ENCODE data around the gene RASA2. TPM values are rescaled to one million over a fixed set of nuclear protein-coding genes. Genes with fewer than 3 reads are reported as not detected.
A peak's percentile ranks its signal among the peaks of the same experiment; 100 is the strongest.

The RASA2 gene
- total and polyA plus RNA-seq, 11 donors: 2.0 to 12.3 (median 3.4) TPM

DNA sequence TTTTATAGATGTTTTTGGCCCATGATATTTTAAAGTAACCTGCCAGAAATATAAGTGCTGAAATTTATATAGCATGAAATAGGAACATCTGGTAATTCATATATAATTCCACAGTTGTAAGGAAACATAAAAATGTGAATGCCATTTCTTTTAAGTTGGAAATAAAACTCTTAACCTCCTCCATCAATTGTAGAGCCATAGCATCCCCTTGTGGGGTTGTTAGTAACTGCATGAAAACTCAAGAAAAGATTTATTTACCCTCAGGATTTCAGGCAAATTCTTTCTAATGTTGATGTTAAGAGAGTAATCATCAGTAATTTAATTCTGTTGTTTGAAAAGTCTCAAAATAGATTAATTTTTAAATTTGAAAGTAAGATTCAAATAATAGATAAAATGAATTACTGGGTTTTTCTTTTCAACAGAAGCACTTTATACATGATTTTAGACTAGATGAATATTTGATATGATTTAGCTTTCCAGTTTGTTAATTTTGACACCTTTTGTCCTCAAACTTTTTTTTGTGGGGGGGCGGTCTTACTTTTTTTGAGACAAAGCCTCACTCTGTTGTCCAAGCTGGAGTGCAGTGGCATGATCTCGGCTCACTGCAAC, 74.7 kb downstream of the RASA2 start:
- TF ChIP-seq CTCF (IDR thresholded peaks at IDR 0.05) (peak; percentile 89 to 100 (median 96)), POLR2A (IDR thresholded peaks at IDR 0.05) (no peak)
- DNase-seq (peak in 2 of 5 donors; percentile 22 to 24), ATAC-seq (peak in 1 of 4 donors; percentile 41)
- H3K9me3 ChIP-seq: no peaks in the 10 kb centered on the region
- peaks cover 0 to 54% (median 32%) of the 10 kb centered on the region in 9 donors for H3K36me3 ChIP-seq
- WGBS, 4 donors: 72 to 79% (median 77%) methylated on average over 2 of the region's 2 CpGs
- intact Hi-C loops (cut with DNase I): loop anchor here (1.0 to 10.0 kb wide), 16 partner anchors 84 to 259 kb away; partner anchors contain the start of gene ZBTB38 (in 1 of the 10)
- H3K4me1 ChIP-seq: peaks cover 0 to 18% (median 0%) of the 10 kb centered on the region in 12 donors
- H3K27ac ChIP-seq: no peak overlapping the region
- no peaks in the 10 kb centered on the region for H3K27me3 ChIP-seq
- H3K4me3 ChIP-seq: no peak overlapping the region

DNA sequence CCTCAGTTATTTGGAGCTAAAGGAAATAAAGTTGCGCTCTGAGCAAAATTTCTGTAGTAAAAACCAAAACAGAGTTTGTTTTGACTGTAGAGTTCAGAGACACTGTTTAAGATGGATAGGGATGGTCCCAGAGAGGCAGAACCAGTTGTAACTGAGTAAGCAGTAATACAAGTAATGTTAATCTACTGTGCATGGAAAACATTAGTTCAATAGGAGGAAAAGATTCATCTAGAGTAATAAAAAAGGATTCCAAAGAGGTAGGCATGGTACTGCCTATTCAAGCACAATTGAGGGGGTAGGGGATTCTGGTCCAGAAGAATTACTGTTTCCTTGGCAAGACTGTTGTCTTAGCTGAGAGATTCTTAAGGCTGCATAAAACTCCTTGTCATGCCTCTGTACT, 77.4 kb downstream of the RASA2 start:
- Histone ChIP-seq H3K9me3 (no peaks in the 10 kb centered on the region), H3K36me3 (peaks cover 0 to 44% (median 24%) of the 10 kb centered on the region in 9 donors), H3K4me1 (peaks cover 0 to 4% (median 0%) of the 10 kb centered on the region in 12 donors), H3K4me3 (no peak overlapping the region), H3K27ac (no peak overlapping the region), H3K27me3 (no peaks in the 10 kb centered on the region)
- TF ChIP-seq POLR2A (IDR thresholded peaks at IDR 0.05) (no peak), CTCF (IDR thresholded peaks at IDR 0.05) (no peak)
- WGBS, 4 donors: 97 to 100% (median 99%) methylated on average over 1 of the region's 1 CpG
- no peak for DNase-seq
- intact Hi-C loops (cut with DNase I): loop anchor here in 9 of 10 donors (5.0 to 10.0 kb wide), 11 partner anchors 87 to 262 kb away; partner anchors contain the start of gene ZBTB38 (in 1 of the 9)
- no peak for ATAC-seq

- Histone ChIP-seq H3K36me3 (peaks cover 0 to 74% (median 51%) of the 10 kb centered on the region in 9 donors), H3K4me3 (no peak overlapping the region), H3K27me3 (no peaks in the 10 kb centered on the region), H3K27ac (no peak overlapping the region), H3K4me1 (no peaks in the 10 kb centered on the region), H3K9me3 (no peaks in the 10 kb centered on the region)
- 90 to 95% (median 93%) methylated on average over 6 of the region's 6 CpGs for WGBS, 4 donors
- intact Hi-C loops (cut with DNase I): loop anchor here in 6 of 10 donors (10.0 kb wide), 5 partner anchors 155 to 345 kb away; partner anchors contain the start of genes RNF7 (in 2 of the 6) and ATP1B3 (in 1 of the 6)
- TF ChIP-seq POLR2A (IDR thresholded peaks at IDR 0.05): no peak
- no peak for TF ChIP-seq CTCF (IDR thresholded peaks at IDR 0.05)
- ATAC-seq (no peak), DNase-seq (no peak)
These were observed 83.2 kb downstream of the RASA2 start for GRCh38 chr3:141570068-141570467.

GRCh38 chr3:141575879-141576743, 89.3 kb downstream of the RASA2 start:
- peak overlapping the region in 1 of 12 donors; percentile 63 for H3K27ac ChIP-seq
- DNase-seq: no peak
- H3K4me3 ChIP-seq: no peak overlapping the region
- H3K36me3 ChIP-seq: peaks cover 0 to 96% (median 66%) of the 10 kb centered on the region in 9 donors
- ATAC-seq: peak in 2 of 4 donors; percentile 65 to 71
- H3K4me1 ChIP-seq: peaks cover 0 to 9% (median 0%) of the 10 kb centered on the region in 12 donors
- H3K9me3 ChIP-seq: no peaks in the 10 kb centered on the region
- intact Hi-C loops (cut with DNase I): loop anchor here (2.0 to 10.0 kb wide), 10 partner anchors 149 to 706 kb away; partner anchors contain the start of genes RNF7 (in 5 of the 10) and ATP1B3 (in 1 of the 10)
- TF ChIP-seq POLR2A (IDR thresholded peaks at IDR 0.05): no peak
- peak; percentile 31 to 71 (median 56) for TF ChIP-seq CTCF (IDR thresholded peaks at IDR 0.05)
- 82 to 90% (median 88%) methylated on average over 13 of the region's 13 CpGs for WGBS, 4 donors
- H3K27me3 ChIP-seq: no peaks in the 10 kb centered on the region
